Ovary (tissue), 9 donors: ENCODE data around the gene FARP1. TPM values are rescaled to one million over a fixed set of nuclear protein-coding genes. Genes with fewer than 3 reads are reported as not detected.

ENCODE experiments used
- DNase-seq, 5 donors: peaks; one replicate each; pipeline ENCODE4 v3.0.0-alpha.2; 2019 to 2020
- H3K27ac ChIP-seq, 2 donors: fragments of 200-600 bp; one replicate each; pipeline versions ENCODE4 v1.5.1 to v1.8.0; 2019 to 2022
- H3K27me3 ChIP-seq: fragments of 200-600 bp; one replicate; pipeline ENCODE4 v1.8.0; 2022
- H3K36me3 ChIP-seq: fragments of 200-600 bp; sonication (generic); one replicate; pipeline ENCODE4 v1.5.1; 2019
- H3K4me1 ChIP-seq: one replicate; pipeline ENCODE4 v1.8.1; 2013; ENCODE audit warnings: mild to moderate bottlenecking, moderate library complexity; ENCODE audit not compliant: insufficient read depth
- H3K4me3 ChIP-seq: fragments of 200-600 bp; sonication (generic); one replicate; pipeline ENCODE4 v1.5.1; 2017
- H3K9me3 ChIP-seq, 2 donors: fragments of 200-600 bp in 1 of 2; sonication (generic) in 1 of 2; one replicate each; pipeline versions ENCODE4 v1.5.1 to v1.8.1; 2013 to 2019; ENCODE audit warnings: mild to moderate bottlenecking in 1 of 2, moderate library complexity in 1 of 2
- CTCF ChIP-seq, 3 donors: fragments of 450-650 bp in 2 of 3; fragments of 200-600 bp in 1 of 3; IDR thresholded peaks; one replicate each; pipeline versions ENCODE4 v1.5.1 to v1.8.0; 2016 to 2022; ENCODE audit warnings: antibody characterized with exemption in 3 of 3, mild to moderate bottlenecking in 1 of 3
- EP300 ChIP-seq: sonication (generic); formaldehyde crosslinking; IDR thresholded peaks from one replicate; pipeline ENCODE4 v1.6.1; 2017; ENCODE audit warnings: antibody characterized with exemption
- POLR2A ChIP-seq: fragments of 450-650 bp; IDR thresholded peaks from one replicate; pipeline ENCODE4 v1.6.1; 2017; ENCODE audit warnings: antibody characterized with exemption, mild to moderate bottlenecking, moderate library complexity
- WGBS, 3 donors: extraction: QIAGEN DNeasy Blood & Tissue Kit in 1 of 3; methylation state at CpG; one replicate each; pipeline versions ENCODE4 v1.1.5 to v1.1.7; 2013 to 2017; 5-methylcytosine and 5-hydroxymethylcytosine counted together
- intact Hi-C, 4 donors: fragments of 100-400 bp; cut with DNase I; formaldehyde crosslinking; loops; one replicate each; pipeline versions ENCODE4 v1.11.0 to v1.15.1; 2022 to 2023
- polyA plus RNA-seq, 2 donors: library from polyadenylated mRNA; stranded (reverse); fragments of 200-250 nt in 1 of 2; fragments of 350-450 nt in 1 of 2; fragmentation: Illumina TruSeq in 1 of 2; extraction: RNeasy Lipid Tissue Mini Kit (QIAGEN cat#74804) in 1 of 2; gene quantifications; one replicate each; pipeline ENCODE4 v1.2.3, GENCODE V29; 2013 to 2014
- total RNA-seq, 7 donors: library from RNA; depleted of rRNA in 2 of 7; stranded (reverse); fragments of >200 nt in 2 of 7; fragmentation: NEBNext Ultra II Directional in 3 of 7; extraction: Animal tissue kit (Norgen Biotek cat#: 25700) in 3 of 7; gene quantifications; one replicate each; pipeline versions ENCODE4 v1.1.0 to v1.2.4, GENCODE V29; 2016 to 2023
- donor health status: DM: no; HTN: no; CAD: no; lungs with moderate emphysema.
- donor health status: DM: no; HTN: no; CAD: no.
- donor health status: Bipolar disorder and iron deficiency.
- donor health status: DM: yes; HTN: yes; CAD: no.
- donor health status: DM: no; HTN: no; CAD: no.
- donor health status: DM: yes; HTN: yes; CAD: no.

Gene FARP1
- total and polyA plus RNA-seq, 9 donors: 10.2 to 90.1 (median 35.6) TPM

- DNase-seq: no peak
- Histone ChIP-seq H3K27ac (no peak overlapping the region), H3K4me3 (no peak overlapping the region), H3K27me3 (no peaks in the 10 kb centered on the region), H3K9me3 (no peaks in the 10 kb centered on the region), H3K36me3 (no peaks in the 10 kb centered on the region), H3K4me1 (no peaks in the 10 kb centered on the region)
- 92 to 94% (median 94%) methylated on average over 14 of the region's 14 CpGs for WGBS, 3 donors
- intact Hi-C loops: no loop called here
- no peak for TF ChIP-seq CTCF (IDR thresholded peaks at IDR 0.05)
- TF ChIP-seq POLR2A: no peak
- no peak for TF ChIP-seq EP300
Measured at GRCh38 chr13:98289339-98289945, 146.5 kb downstream of the FARP1 start.

- Histone ChIP-seq H3K27me3 (no peaks in the 10 kb centered on the region), H3K4me3 (no peak overlapping the region), H3K36me3 (no peaks in the 10 kb centered on the region), H3K9me3 (no peaks in the 10 kb centered on the region), H3K4me1 (no peaks in the 10 kb centered on the region), H3K27ac (no peak overlapping the region)
- WGBS, 3 donors: 94 to 98% (median 96%) methylated on average over 3 of the region's 3 CpGs
- TF ChIP-seq POLR2A (no peak), CTCF (IDR thresholded peaks at IDR 0.05) (no peak), EP300 (no peak)
- no peak for DNase-seq
- intact Hi-C loops: no loop called here
Measured at GRCh38 chr13:98290261-98290660, 147.4 kb downstream of the FARP1 start.

GRCh38 chr13:98291658-98292057 lies 148.8 kb downstream of the FARP1 start:
- H3K4me3 ChIP-seq: no peak overlapping the region
- no peaks in the 10 kb centered on the region for H3K4me1 ChIP-seq
- whole genome bisulfite sequencing, 3 donors: 90 to 100% (median 96%) methylated on average over 2 of the region's 2 CpGs
- no peak overlapping the region for H3K27ac ChIP-seq
- intact Hi-C loops: no loop called here
- no peak for DNase-seq
- H3K36me3 ChIP-seq: no peaks in the 10 kb centered on the region
- TF ChIP-seq CTCF (IDR thresholded peaks at IDR 0.05) (no peak), POLR2A (no peak)
- H3K27me3 ChIP-seq: no peaks in the 10 kb centered on the region
- H3K9me3 ChIP-seq: no peaks in the 10 kb centered on the region

- intact Hi-C loops: no loop called here
- Histone ChIP-seq H3K27me3 (no peaks in the 10 kb centered on the region), H3K4me3 (no peak overlapping the region), H3K36me3 (no peaks in the 10 kb centered on the region), H3K4me1 (no peaks in the 10 kb centered on the region), H3K9me3 (no peaks in the 10 kb centered on the region), H3K27ac (no peak overlapping the region)
- DNase-seq: no peak
- 93 to 99% (median 97%) methylated on average over 2 of the region's 2 CpGs for WGBS, 3 donors
- TF ChIP-seq CTCF (IDR thresholded peaks at IDR 0.05) (no peak), POLR2A (no peak), EP300 (no peak)
Measured at GRCh38 chr13:98293103-98293502, 150.2 kb downstream of the FARP1 start.
